Sigmoid colon (tissue), 7 donors: ENCODE results near the gene BTG3. TPM values are rescaled to one million over a fixed set of nuclear protein-coding genes. Genes with fewer than 3 reads are reported as not detected.

Experiments used
- DNase-seq: peaks from one replicate; pipeline ENCODE4 v3.0.0-alpha.2; 2019
- H3K27ac ChIP-seq, 4 donors: fragments of 200-600 bp; sonication (generic); one replicate each; pipeline ENCODE4 v1.5.1; 2016 to 2019; ENCODE audit warnings: mild to moderate bottlenecking in 1 of 4
- H3K27me3 ChIP-seq, 3 donors: fragments of 200-600 bp; sonication (generic); one replicate each; pipeline ENCODE4 v1.5.1; 2019; ENCODE audit warnings: mild to moderate bottlenecking in 1 of 3
- H3K36me3 ChIP-seq, 4 donors: fragments of 200-600 bp; sonication (generic); one replicate each; pipeline ENCODE4 v1.5.1; 2016 to 2019
- H3K4me1 ChIP-seq, 4 donors: fragments of 200-600 bp; sonication (generic); one replicate each; pipeline ENCODE4 v1.5.1; 2017 to 2019
- H3K4me3 ChIP-seq, 4 donors: fragments of 200-600 bp; sonication (generic); one replicate each; pipeline ENCODE4 v1.5.1; 2017 to 2019; ENCODE audit warnings: mild to moderate bottlenecking in 2 of 4, moderate library complexity in 1 of 4
- H3K9me3 ChIP-seq, 4 donors: fragments of 200-600 bp in 3 of 4; sonication (generic) in 3 of 4; one replicate each; pipeline versions ENCODE4 v1.5.1 to v1.6.1; 2013 to 2019
- CTCF ChIP-seq, 4 experiments: fragments of 450-650 bp in 3 of 4; fragments of 200-600 bp in 1 of 4; IDR thresholded peaks; one replicate each; pipeline ENCODE4 v1.5.1; 2016 to 2019; ENCODE audit warnings: antibody characterized with exemption in 4 of 4, mild to moderate bottlenecking in 3 of 4, moderate library complexity in 2 of 4
- EP300 ChIP-seq, 4 donors: sonication (generic); formaldehyde crosslinking; IDR thresholded peaks; one replicate each; pipeline ENCODE4 v1.6.1; 2017; ENCODE audit warnings: antibody characterized with exemption in 4 of 4
- POLR2A ChIP-seq, 2 donors: fragments of 450-650 bp; IDR thresholded peaks; one replicate each; pipeline ENCODE4 v1.6.1; 2016; ENCODE audit warnings: antibody characterized with exemption in 2 of 2, mild to moderate bottlenecking in 2 of 2, moderate library complexity in 2 of 2
- POLR2AphosphoS5 ChIP-seq, 4 donors: sonication (generic); formaldehyde crosslinking; IDR thresholded peaks; one replicate each; pipeline ENCODE4 v1.6.1; 2017; ENCODE audit warnings: antibody characterized with exemption in 4 of 4
- WGBS, 2 donors: extraction: QIAGEN DNeasy Blood & Tissue Kit; methylation state at CpG; one replicate each; pipeline ENCODE4 v1.1.7; 2013; 5-methylcytosine and 5-hydroxymethylcytosine counted together
- intact Hi-C: fragments of 100-400 bp; cut with DNase I; formaldehyde crosslinking; loops from one replicate; pipeline ENCODE4 v1.15.1; 2023
- polyA plus RNA-seq, 3 donors: library from polyadenylated mRNA; stranded (reverse); fragments of 200-250 nt; gene quantifications; one replicate each; pipeline ENCODE4 v1.2.3, GENCODE V29; 2013
- total RNA-seq, 4 donors: library from RNA; depleted of rRNA; stranded (reverse); fragments of >200 nt; gene quantifications; one replicate each; pipeline ENCODE4 v1.1.0, GENCODE V29; 2016
- donor health status: healthy with polysubstance abuse.
- donor health status: Bipolar disorder and iron deficiency.
- donor health status: healthy.

BTG3 gene
- total and polyA plus RNA-seq, 7 donors: 19.0 to 115 (median 36.1) TPM

- 16 to 40% methylated on average over 5 of the region's 5 CpGs for WGBS, 2 donors
- TF ChIP-seq POLR2AphosphoS5 (IDR thresholded peaks at IDR 0.05) (no peak), POLR2A (IDR thresholded peaks at IDR 0.05) (no peak), CTCF (IDR thresholded peaks at IDR 0.05) (no peak), EP300 (IDR thresholded peaks at IDR 0.05) (no peak)
- no peaks in the 10 kb centered on the region for H3K27me3 ChIP-seq
- no peak overlapping the region for H3K27ac ChIP-seq
- no peak overlapping the region for H3K4me3 ChIP-seq
- intact Hi-C loops: no loop called here
- no peaks in the 10 kb centered on the region for H3K4me1 ChIP-seq
- H3K9me3 ChIP-seq: no peaks in the 10 kb centered on the region
- no peaks in the 10 kb centered on the region for H3K36me3 ChIP-seq
- no peak for DNase-seq
Observed at GRCh38 chr21:17576080-17576835, 36.4 kb downstream of the BTG3 start.

GRCh38 chr21:17575076-17575475 lies 37.6 kb downstream of the BTG3 start:
- intact Hi-C loops: no loop called here
- WGBS, 2 donors: 94% methylated on average over 5 of the region's 5 CpGs
- H3K27me3 ChIP-seq: no peaks in the 10 kb centered on the region
- TF ChIP-seq CTCF (IDR thresholded peaks at IDR 0.05): no peak
- no peak overlapping the region for H3K27ac ChIP-seq
- no peaks in the 10 kb centered on the region for H3K9me3 ChIP-seq
- DNase-seq: no peak
- no peak overlapping the region for H3K4me3 ChIP-seq
- H3K4me1 ChIP-seq: no peaks in the 10 kb centered on the region
- H3K36me3 ChIP-seq: no peaks in the 10 kb centered on the region

GRCh38 chr21:17572431-17572830 lies 40.3 kb downstream of the BTG3 start:
- WGBS, 2 donors: 78 to 92% methylated on average over 6 of the region's 6 CpGs
- H3K36me3 ChIP-seq: no peaks in the 10 kb centered on the region
- TF ChIP-seq POLR2A (IDR thresholded peaks at IDR 0.05) (no peak), EP300 (IDR thresholded peaks at IDR 0.05) (no peak), POLR2AphosphoS5 (IDR thresholded peaks at IDR 0.05) (no peak), CTCF (IDR thresholded peaks at IDR 0.05) (no peak)
- H3K4me1 ChIP-seq: no peaks in the 10 kb centered on the region
- H3K9me3 ChIP-seq: no peaks in the 10 kb centered on the region
- no peak for DNase-seq
- intact Hi-C loops: no loop called here
- H3K27me3 ChIP-seq: no peaks in the 10 kb centered on the region
- no peak overlapping the region for H3K27ac ChIP-seq
- no peak overlapping the region for H3K4me3 ChIP-seq

GRCh38 chr21:17570786-17571185 lies 41.9 kb downstream of the BTG3 start:
- intact Hi-C loops: no loop called here
- Histone ChIP-seq H3K4me3 (no peak overlapping the region), H3K9me3 (no peaks in the 10 kb centered on the region), H3K27ac (no peak overlapping the region), H3K4me1 (no peaks in the 10 kb centered on the region), H3K36me3 (no peaks in the 10 kb centered on the region), H3K27me3 (no peaks in the 10 kb centered on the region)
- TF ChIP-seq CTCF (IDR thresholded peaks at IDR 0.05) (no peak), POLR2AphosphoS5 (IDR thresholded peaks at IDR 0.05) (no peak), POLR2A (IDR thresholded peaks at IDR 0.05) (no peak), EP300 (IDR thresholded peaks at IDR 0.05) (no peak)
- 87 to 88% methylated on average over 9 of the region's 9 CpGs for WGBS, 2 donors
- DNase-seq: no peak
